ENCODE data around the gene POLR2J.
"Not testable (repeated sequence)": the region's sequence is repeated elsewhere in the genome, so short reads cannot be mapped to it uniquely, and the experiment has no call there.

Gene POLR2J

GRCh38 chr7:102478314-102479208 is at the start of gene POLR2J:
TSS of gene POLR2J (minus strand) at chr7:102478922. CDS start at chr7:102478860, 62 bp downstream.
- DNase-seq, result peak; percentile 75

DNA sequence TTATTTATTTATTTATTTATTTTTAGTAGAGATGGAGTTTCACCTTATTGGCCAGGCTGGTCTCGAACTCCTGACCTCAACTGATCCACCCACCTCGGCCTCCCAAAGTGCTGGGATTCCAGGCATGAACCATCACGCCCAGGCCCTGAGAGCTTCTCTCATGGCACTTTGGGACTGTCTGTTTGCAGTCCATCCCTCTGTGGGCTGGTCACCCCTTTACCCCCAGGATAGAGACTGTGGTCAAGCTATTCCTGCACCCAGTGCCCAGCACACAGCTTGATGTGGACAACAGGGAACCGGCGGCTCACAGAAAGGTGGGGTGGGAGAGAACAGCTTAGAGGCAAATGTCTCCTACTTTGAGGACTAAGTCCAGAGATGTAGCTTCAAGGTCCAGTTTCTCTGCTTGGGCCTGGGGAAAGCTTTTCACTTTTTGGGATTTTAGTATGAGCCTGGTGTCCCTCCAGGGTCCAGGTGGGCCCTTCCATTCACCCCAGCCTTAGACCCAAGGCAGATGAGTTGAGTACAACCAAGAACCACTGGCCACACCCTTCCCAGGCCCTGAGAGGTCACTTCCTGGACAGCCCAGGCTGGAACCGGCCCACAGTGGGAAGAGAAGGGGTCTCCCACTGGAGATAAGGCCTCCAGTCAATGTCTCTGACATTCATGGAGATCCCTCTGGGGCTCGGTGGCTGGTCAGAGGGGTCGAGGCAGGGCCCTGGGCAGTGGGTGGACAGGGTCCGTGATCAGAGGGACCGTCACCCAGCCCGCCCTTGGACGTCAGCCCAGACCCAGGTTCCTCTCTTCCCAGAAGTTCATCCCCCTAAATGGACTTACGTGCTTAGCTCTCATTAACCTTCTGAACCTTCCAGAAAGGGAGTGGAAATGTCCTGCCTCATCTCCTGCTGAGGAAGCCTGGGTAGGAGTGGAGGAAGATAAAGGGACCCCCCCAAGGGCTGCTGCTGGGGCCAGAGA is 49.4 kb upstream of the POLR2J start:
- DNase-seq, result not testable (repeated sequence)

GRCh38 chr7:102527182-102527581 is 48.5 kb upstream of the POLR2J start:
- not testable (repeated sequence) for DNase-seq

DNA sequence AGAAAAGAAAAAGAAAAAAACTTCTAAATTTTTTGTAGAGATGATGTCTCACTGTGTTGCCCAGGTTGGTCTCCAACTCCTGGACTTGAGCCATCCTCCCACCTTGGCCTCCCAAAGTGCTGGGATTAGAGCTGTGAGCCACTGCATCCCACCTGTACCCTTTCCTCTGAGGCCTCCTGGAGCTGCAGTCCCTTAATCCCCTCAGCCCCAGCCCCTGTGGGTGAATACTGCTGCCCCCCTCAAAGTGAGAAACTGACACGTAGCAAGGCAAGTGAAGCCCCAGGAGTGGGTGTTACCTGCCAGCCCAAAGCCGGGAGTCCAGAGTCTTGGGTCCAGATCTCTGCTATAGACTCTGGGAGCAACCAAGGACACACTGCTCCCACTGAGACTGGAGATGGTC is 46.1 kb upstream of the POLR2J start:
- DNase-seq, result not testable (repeated sequence)

- DNase-seq, result not testable (repeated sequence)
These were observed 42.1 kb upstream of the POLR2J start for GRCh38 chr7:102520797-102521196.

- not testable (repeated sequence) for DNase-seq
These were observed 38.9 kb upstream of the POLR2J start, which contains the start of gene RASA4B for GRCh38 chr7:102517550-102518147. TSS of gene RASA4B (minus strand) at chr7:102517777. CDS start at chr7:102517710, 67 bp downstream.

GRCh38 chr7:102516951-102517350 is 38.2 kb upstream of the POLR2J start:
- DNase-seq, result not testable (repeated sequence)

- not testable (repeated sequence) for DNase-seq
These were observed 37.2 kb upstream of the POLR2J start for GRCh38 chr7:102515889-102516288.

DNA sequence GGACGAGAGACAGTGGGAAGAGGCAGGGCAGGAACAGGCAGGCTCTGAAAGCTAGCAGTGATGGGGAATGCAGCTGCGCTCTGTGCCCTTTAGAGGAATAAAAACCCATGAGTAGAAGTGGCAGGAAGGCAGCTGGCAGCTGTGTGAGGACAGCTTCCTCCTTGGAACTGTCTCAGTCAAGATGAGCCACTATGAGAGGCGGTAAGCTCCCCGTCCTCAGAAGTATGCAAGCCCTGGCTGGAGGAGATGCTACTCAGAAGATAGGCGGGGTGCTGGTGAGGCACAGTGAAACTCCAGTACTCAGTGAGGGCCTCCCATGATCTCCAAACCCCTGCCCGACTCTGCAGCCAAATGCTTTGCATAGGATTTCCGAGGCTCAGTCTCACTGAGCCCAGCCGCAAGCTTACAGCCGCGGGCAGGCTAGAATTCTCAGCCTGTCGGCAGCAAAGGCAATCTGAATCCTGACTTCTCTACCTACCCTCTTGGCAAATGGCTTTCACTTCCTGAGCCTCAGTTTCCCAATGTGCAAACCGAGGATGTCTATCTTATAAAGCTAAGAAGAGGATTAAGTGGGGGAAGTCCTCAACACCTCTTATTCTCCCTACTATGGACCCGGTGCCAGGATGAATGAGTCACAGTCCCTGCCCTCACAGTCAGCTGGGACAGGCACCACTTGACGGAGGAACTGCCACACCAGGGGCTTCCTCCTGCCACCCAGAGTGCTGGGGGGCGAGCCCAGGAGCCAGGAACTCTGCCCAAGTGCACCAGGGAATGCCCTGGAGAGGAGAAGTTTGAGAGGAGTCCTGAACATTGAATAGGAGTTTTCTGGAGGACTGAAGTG is 36.4 kb upstream of the POLR2J start:
- DNase-seq, result not testable (repeated sequence)

DNA sequence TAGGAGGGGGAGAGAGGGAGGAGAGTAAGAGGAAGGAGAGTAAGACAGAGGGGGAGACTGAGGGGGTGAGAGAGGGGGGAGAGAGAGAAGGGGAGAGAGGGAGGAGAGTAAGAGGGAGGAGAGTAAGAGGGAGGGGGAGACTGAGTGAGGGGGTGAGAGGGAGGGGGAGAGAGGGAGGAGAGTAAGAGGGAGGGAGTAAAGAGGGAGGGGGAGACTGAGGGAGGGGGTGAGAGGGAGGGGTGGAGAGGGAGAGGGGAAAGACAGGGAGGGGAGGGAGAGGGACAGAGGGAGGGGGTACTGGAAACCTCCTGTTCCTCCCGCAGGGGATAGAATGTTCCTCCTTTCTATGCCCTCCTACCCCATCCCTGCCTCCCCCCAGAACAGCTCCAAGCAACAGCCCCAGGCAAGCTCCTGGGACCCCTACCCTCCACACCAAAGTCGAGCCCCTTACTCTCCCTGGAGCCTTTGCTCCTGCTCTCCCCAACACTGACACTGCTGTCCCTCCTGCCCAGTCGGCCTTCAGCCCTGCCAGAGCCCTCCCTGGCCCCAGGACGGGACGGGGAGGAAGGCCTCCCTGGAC is 34.0 kb upstream of the POLR2J start:
- peak; percentile 57 for DNase-seq

GRCh38 chr7:102511860-102512522 is 33.3 kb upstream of the POLR2J start:
- DNase-seq, result not testable (repeated sequence)

DNA sequence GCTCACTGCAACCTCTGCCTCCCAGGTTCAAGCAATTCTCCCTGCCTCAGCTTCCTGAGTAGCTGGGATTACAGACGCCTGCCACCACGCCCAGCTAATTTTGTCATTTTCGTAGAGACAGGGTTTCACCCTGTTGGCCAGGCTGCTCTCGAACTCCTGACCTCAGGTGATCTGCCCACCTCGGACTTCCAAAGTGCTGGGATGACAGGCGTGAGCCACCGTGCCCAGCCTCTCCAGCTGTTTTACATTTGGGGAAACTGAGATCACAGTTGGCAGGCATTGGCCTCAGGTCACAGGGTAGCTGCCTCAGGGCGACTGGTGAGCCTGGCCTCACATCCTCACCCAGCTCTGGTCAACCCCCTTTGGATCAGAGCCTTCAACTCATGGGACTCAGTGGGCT is 31.9 kb upstream of the POLR2J start:
- DNase-seq, result not testable (repeated sequence)

DNA sequence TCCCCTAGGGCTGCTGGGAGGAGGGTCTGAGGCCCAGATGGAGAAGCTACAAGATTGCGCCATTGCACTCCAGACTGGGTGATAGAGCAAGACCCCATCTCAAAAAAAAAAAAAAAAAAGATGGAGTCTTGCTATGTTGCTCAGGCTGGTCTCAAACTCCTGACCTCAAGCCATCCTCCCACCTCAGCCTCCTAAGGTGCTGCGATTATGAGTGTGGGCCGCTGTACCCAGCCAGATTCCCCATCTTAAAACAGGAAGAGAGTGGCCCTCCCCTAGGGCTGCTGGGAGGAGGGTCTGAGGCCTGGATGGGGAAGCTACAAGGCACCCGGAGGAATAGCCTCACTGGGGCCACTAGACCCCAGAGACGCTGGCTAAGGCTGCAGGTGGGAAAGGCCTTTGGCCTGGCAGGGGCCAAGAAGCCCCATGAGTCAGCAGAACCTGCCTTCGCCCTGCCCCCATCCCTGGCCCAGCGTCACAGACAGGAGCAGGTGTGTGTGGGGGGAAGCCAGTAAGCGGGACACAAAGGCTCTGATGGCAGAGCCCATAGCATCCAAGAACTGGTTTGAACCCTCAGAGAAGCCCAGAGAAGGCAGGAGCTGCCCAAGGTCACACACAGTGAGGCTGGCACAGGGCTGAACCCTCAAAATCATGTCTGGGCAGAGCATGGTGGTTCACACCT is 28.8 kb upstream of the POLR2J start:
- not testable (repeated sequence) for DNase-seq

GRCh38 chr7:102505298-102506185 is 26.8 kb upstream of the POLR2J start:
- DNase-seq, result not testable (repeated sequence)

DNA sequence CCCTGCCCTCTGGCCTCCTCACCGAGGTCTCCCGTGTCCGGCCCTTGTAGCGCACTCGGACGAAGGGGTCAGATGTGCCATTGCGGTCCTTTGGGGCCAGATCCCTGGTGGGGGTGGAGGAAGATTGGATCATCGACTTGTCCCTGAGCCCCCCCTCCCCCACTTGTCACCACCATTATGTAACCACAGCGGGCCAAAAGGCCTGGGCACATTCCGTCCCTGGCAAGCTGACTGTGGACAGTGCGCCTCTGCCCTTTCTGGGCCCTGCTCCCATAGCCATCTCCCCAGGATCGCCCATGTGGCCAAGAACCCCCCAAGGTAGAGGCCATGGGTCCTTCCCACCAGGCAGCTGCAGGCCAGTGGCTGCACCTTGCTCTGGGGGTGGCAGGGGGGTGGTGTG is 24.4 kb upstream of the POLR2J start:
- DNase-seq, result not testable (repeated sequence)

- DNase-seq, result not testable (repeated sequence)
These were observed 19.6 kb upstream of the POLR2J start for GRCh38 chr7:102498321-102498720.

GRCh38 chr7:102497308-102497707 is 18.6 kb upstream of the POLR2J start:
- not testable (repeated sequence) for DNase-seq

- DNase-seq, result not testable (repeated sequence)
These were observed 18.1 kb upstream of the POLR2J start for GRCh38 chr7:102496861-102497260.

All from retina (tissue), 1 donor.